HepG2 (cell line): ENCODE measurements around the gene LGALS4. TPM values are rescaled to one million over a fixed set of nuclear protein-coding genes. Genes with fewer than 3 reads are reported as not detected.

Experiments
- IKZF4 ChIP-seq: sonication (generic); formaldehyde crosslinking; IDR thresholded peaks from 2 replicates; pipeline ENCODE4 v1.5.1; 2020; ENCODE audit warnings: borderline replicate concordance, mild to moderate bottlenecking, low read depth, missing genetic modification reagents; ENCODE audit errors: not compliant biosample characterization
- MTF2 ChIP-seq: sonication (generic); formaldehyde crosslinking; IDR thresholded peaks from 2 replicates; pipeline ENCODE4 v1.5.0; 2020; ENCODE audit warnings: missing genetic modification reagents, borderline replicate concordance
- NCOA1 ChIP-seq: sonication (generic); formaldehyde crosslinking; IDR thresholded peaks from 2 replicates; pipeline ENCODE4 v1.9.0; 2021; ENCODE audit warnings: missing genetic modification reagents
- NFKBIZ ChIP-seq: IDR thresholded peaks from 2 replicates; pipeline ENCODE4 v1.6.1; 2018; ENCODE audit warnings: missing genetic modification reagents, missing compliant biosample characterization
- PAXIP1 ChIP-seq: sonication (generic); formaldehyde crosslinking; conservative IDR thresholded peaks from 2 replicates; pipeline ENCODE4 v1.4.0; 2020; ENCODE audit warnings: mild to moderate bottlenecking, missing genetic modification reagents, moderate library complexity
- REL ChIP-seq: sonication (generic); formaldehyde crosslinking; conservative IDR thresholded peaks from 2 replicates; pipeline ENCODE4 v1.8.0; 2022; ENCODE audit warnings: mild to moderate bottlenecking, missing genetic modification reagents, moderate library complexity
- RFX5 ChIP-seq: IDR thresholded peaks from 2 replicates; pipeline ENCODE4 v1.6.1; 2011; ENCODE audit warnings: low read depth, low read length, improper control_type of control experiment
- TCF7L2 ChIP-seq: IDR thresholded peaks from 2 replicates; pipeline ENCODE4 v1.6.1; 2011; ENCODE audit warnings: mild to moderate bottlenecking, low read depth, low read length, moderate library complexity
- ZEB1 ChIP-seq: IDR thresholded peaks from 2 replicates; pipeline ENCODE4 v1.6.1; 2012; ENCODE audit warnings: mild to moderate bottlenecking, low read depth, inconsistent platforms; ENCODE audit not compliant: insufficient replicate concordance
- ZFP36L1 ChIP-seq: sonication (generic); formaldehyde crosslinking; IDR thresholded peaks from 2 replicates; pipeline ENCODE4 v1.8.0; 2022; ENCODE audit warnings: mild to moderate bottlenecking, missing genetic modification reagents, moderate library complexity
- ZFP82 ChIP-seq: sonication (generic); formaldehyde crosslinking; IDR thresholded peaks from 2 replicates; pipeline ENCODE4 v1.5.1; 2020; ENCODE audit warnings: mild to moderate bottlenecking, missing genetic modification reagents, borderline replicate concordance
- ZNF12 ChIP-seq: sonication (generic); formaldehyde crosslinking; IDR thresholded peaks from 2 replicates; pipeline ENCODE4 v1.5.0; 2020; ENCODE audit warnings: missing genetic modification reagents
- ZNF768 ChIP-seq: sonication (generic); formaldehyde crosslinking; IDR thresholded peaks from 2 replicates; pipeline ENCODE4 v1.4.0; 2020; ENCODE audit warnings: missing genetic modification reagents
- ZNF792 ChIP-seq: IDR thresholded peaks from 2 replicates; pipeline ENCODE4 v1.6.1; 2016
- ZNF883 ChIP-seq: sonication (generic); formaldehyde crosslinking; IDR thresholded peaks from 2 replicates; pipeline ENCODE4 v1.5.1; 2020; ENCODE audit warnings: mild to moderate bottlenecking, missing genetic modification reagents; ENCODE audit errors: not compliant biosample characterization
- polyA plus RNA-seq, 8 experiments: library from polyadenylated mRNA; depleted of rRNA in 3 of 8; stranded (reverse) in 7 of 8; unstranded in 1 of 8; fragments of >200 nt; fragmentation: Illumina TruSeq in 4 of 8; extraction: Trizol in 4 of 8; gene quantifications; 2 replicates each; pipeline versions ENCODE4 v1.2.1 to v1.2.3, GENCODE V29; 2011 to 2016; ENCODE audit warnings: low read depth in 4 of 8, missing spikeins in 1 of 8, mixed read lengths in 1 of 8; ENCODE audit not compliant: insufficient read depth in 1 of 8
- total RNA-seq, 5 experiments: library from RNA; depleted of rRNA; stranded (reverse); fragments of >200 nt; fragmentation: Illumina TruSeq; extraction: Trizol; gene quantifications; 2 replicates each; pipeline ENCODE4 v1.2.3, GENCODE V29; 2016; ENCODE audit warnings: low read depth in 1 of 5
- TF ChIP-seq, protein P1 (sequence below): sonication (generic); formaldehyde crosslinking; IDR thresholded peaks from 2 replicates; pipeline ENCODE4 v1.4.0; 2020; ENCODE audit warnings: missing genetic modification reagents
- TF ChIP-seq, protein P2 (sequence below): sonication (generic); formaldehyde crosslinking; IDR thresholded peaks from 2 replicates; pipeline ENCODE4 v1.5.1; 2020; ENCODE audit warnings: mild to moderate bottlenecking, missing genetic modification reagents, moderate library complexity

Gene LGALS4
- total and polyA plus RNA-seq, 2 of the 13 experiments (the other 11 are each of a cell fraction or from before 2014, with no cell fraction given) = 0.24 to 0.71 TPM

- no peak; the same call in 1 of the 2 replicates for TF ChIP-seq NFKBIZ (CRISPR knock-in tag)
- TF ChIP-seq, protein P1, sequence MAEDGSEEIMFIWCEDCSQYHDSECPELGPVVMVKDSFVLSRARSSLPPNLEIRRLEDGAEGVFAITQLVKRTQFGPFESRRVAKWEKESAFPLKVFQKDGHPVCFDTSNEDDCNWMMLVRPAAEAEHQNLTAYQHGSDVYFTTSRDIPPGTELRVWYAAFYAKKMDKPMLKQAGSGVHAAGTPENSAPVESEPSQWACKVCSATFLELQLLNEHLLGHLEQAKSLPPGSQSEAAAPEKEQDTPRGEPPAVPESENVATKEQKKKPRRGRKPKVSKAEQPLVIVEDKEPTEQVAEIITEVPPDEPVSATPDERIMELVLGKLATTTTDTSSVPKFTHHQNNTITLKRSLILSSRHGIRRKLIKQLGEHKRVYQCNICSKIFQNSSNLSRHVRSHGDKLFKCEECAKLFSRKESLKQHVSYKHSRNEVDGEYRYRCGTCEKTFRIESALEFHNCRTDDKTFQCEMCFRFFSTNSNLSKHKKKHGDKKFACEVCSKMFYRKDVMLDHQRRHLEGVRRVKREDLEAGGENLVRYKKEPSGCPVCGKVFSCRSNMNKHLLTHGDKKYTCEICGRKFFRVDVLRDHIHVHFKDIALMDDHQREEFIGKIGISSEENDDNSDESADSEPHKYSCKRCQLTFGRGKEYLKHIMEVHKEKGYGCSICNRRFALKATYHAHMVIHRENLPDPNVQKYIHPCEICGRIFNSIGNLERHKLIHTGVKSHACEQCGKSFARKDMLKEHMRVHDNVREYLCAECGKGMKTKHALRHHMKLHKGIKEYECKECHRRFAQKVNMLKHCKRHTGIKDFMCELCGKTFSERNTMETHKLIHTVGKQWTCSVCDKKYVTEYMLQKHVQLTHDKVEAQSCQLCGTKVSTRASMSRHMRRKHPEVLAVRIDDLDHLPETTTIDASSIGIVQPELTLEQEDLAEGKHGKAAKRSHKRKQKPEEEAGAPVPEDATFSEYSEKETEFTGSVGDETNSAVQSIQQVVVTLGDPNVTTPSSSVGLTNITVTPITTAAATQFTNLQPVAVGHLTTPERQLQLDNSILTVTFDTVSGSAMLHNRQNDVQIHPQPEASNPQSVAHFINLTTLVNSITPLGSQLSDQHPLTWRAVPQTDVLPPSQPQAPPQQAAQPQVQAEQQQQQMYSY = no peak
- TF ChIP-seq ZNF883 (CRISPR knock-in tag) = no peak
- no peak for TF ChIP-seq MTF2 (CRISPR knock-in tag)
- no peak; the same call in none of the 2 replicates for TF ChIP-seq ZFP36L1 (CRISPR knock-in tag)
- no peak for TF ChIP-seq IKZF4 (CRISPR knock-in tag)
- no peak for TF ChIP-seq TCF7L2
- TF ChIP-seq REL = no peak
- no peak for TF ChIP-seq ZNF12 (CRISPR knock-in tag)
- peak; percentile 61; the same call in 1 of the 2 replicates for TF ChIP-seq ZFP82 (CRISPR knock-in tag)
- no peak for TF ChIP-seq RFX5
- no peak for TF ChIP-seq ZNF792 (CRISPR knock-in tag)
- TF ChIP-seq NCOA1 (CRISPR knock-in tag) = no peak
- TF ChIP-seq, protein P2, sequence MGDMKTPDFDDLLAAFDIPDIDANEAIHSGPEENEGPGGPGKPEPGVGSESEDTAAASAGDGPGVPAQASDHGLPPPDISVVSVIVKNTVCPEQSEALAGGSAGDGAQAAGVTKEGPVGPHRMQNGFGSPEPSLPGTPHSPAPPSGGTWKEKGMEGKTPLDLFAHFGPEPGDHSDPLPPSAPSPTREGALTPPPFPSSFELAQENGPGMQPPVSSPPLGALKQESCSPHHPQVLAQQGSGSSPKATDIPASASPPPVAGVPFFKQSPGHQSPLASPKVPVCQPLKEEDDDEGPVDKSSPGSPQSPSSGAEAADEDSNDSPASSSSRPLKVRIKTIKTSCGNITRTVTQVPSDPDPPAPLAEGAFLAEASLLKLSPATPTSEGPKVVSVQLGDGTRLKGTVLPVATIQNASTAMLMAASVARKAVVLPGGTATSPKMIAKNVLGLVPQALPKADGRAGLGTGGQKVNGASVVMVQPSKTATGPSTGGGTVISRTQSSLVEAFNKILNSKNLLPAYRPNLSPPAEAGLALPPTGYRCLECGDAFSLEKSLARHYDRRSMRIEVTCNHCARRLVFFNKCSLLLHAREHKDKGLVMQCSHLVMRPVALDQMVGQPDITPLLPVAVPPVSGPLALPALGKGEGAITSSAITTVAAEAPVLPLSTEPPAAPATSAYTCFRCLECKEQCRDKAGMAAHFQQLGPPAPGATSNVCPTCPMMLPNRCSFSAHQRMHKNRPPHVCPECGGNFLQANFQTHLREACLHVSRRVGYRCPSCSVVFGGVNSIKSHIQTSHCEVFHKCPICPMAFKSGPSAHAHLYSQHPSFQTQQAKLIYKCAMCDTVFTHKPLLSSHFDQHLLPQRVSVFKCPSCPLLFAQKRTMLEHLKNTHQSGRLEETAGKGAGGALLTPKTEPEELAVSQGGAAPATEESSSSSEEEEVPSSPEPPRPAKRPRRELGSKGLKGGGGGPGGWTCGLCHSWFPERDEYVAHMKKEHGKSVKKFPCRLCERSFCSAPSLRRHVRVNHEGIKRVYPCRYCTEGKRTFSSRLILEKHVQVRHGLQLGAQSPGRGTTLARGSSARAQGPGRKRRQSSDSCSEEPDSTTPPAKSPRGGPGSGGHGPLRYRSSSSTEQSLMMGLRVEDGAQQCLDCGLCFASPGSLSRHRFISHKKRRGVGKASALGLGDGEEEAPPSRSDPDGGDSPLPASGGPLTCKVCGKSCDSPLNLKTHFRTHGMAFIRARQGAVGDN (CRISPR knock-in tag) = no peak
- TF ChIP-seq ZEB1 = no peak
- TF ChIP-seq ZNF768 (CRISPR knock-in tag) = no peak; the same call in none of the 2 replicates
- TF ChIP-seq PAXIP1 (CRISPR knock-in tag) = 0 out of 2 replicates have a peak, but pooled peaks have one; percentile 7
Observed at GRCh38 chr19:38849860-38850435, 37.2 kb upstream of the LGALS4 start, which contains the start of gene HNRNPL (continued).
